Hematopoietic multipotent progenitor cell treated with erythropoietin and hydrocortisone succinate and interleukin-3 and kit ligand, for 6 days (in vitro differentiated cells): Measurements from ENCODE around the gene C12orf54.
A peak's percentile ranks its signal among the peaks of the same experiment; 100 is the strongest.
"Not testable (repeated sequence)": the region's sequence is repeated elsewhere in the genome, so short reads cannot be mapped to it uniquely, and the experiment has no call there.

Source experiments
- DNase-seq: peaks from one replicate; pipeline ENCODE4 v3.0.0-alpha.2; 2015

Gene C12orf54

DNA sequence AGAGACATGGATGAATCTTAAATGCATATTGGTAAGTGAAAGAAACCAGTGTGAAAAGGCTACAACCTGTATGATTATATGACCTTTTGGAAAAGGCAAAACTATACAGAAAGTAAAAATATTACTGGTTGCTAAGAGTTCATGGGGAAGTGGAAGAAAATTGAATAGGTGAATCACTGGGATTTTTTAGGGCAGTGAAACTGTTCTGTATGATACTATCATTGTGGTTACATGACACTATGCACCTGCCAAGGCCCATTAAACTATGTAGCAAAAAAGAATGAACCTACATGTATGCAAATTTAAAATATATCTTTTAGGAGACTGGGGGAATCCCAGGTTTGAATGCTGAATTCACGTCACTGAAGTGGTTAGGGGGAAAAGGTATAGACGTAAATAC, 30.6 kb downstream of the C12orf54 start:
- no peak for DNase-seq

DNA sequence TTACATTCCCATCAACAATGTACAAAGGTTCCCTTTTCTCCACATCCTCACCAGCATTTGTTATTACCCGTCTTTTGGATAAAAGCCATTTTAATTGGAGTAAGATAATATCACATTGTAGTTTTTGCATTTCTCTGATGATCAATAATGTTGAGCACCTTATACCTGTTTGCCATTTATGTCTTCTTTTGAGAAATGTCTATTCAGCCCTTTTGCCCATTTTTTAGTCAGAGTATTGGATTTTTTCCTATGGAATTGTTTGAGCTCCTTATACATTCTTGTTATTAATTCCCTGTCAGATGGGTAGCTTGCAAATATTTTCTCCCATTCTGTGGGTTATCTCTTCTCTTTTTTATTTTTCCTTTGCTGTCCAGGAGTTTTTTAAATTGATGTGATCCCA, 32.4 kb downstream of the C12orf54 start:
- no peak for DNase-seq

DNA sequence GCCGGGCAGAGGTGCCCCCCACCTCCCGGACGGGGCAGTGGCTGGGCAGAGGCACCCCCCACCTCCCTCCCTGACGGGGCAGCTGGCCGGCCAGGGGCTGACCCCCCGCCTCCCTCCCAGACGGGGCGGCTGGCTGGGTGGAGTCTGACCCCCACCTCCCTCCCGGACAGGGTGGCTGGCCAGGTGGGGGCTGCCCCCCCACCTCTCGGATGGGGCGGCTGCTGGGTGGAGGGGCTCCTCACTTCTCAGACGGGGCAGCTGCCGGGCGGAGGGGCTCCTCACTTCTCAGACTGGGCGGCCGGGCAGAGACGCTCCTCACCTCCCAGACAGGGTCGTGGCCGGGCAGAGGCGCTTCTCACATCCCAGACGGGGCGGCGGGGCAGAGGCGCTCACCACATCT, 38.1 kb downstream of the C12orf54 start:
- not testable (repeated sequence) for DNase-seq

- no peak for DNase-seq
These were observed 43.0 kb downstream of the C12orf54 start, which contains the start of gene OR8S1 for GRCh38 chr12:48525332-48525731. OR8S1 (plus strand) TSS chr12:48525632; CDS start chr12:48525632, 0 bp downstream.

DNA sequence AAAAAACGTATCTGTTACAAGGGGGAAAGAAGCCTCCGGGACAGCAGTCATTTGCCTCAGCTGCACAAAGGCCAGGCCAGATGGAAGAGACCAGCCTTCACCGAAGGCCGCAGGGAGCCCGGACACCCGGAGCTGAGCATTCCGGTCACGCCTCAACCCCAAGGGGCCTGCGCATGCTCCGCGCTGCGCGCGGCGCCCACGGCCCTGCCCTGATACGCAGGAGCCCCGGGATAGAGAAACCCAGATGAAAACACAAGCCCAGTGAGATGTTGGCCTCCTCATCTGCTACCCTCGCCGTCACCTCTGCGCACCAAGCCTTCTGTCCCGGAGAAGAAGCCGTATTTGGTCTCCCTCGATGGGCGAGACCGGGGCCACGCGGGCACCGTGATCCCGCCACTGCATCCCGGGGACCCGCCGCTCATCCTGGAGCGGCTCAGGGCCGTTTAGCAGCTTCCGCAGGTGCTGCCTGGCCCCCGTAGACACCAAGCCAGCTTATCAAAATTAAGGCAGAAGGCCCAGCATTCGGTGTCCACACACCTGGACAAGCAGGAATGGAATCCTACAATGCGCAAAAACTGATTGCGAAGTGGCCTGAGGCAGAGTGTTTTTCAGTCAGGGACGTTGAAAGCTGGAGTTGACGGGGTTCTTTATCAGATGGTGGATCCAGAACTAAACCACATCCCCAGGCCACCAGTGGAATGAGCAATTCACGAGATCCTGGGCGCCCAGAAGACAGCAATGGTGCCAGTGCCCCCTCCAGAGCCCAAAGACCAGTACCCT, 45.8 kb downstream of the C12orf54 start:
- no peak for DNase-seq

DNA sequence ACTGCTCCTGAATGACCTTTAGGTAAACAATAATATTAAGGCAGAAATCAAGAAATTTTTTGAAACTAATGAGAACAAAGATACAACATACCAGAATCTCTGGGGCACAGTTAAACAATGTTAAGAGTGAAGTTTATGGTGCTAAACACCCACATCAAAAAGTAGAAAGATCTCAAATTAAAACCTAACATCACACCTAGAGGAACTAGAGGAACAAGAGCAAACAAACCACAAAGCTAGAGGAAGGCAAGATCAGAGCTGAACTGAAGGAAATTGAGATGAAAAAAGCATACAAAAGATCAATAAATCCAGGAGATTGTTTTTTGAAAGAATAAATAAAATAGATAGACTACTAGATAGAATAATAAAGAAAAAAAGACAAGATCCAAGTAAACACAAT, 50.3 kb downstream of the C12orf54 start:
- no peak for DNase-seq

DNA sequence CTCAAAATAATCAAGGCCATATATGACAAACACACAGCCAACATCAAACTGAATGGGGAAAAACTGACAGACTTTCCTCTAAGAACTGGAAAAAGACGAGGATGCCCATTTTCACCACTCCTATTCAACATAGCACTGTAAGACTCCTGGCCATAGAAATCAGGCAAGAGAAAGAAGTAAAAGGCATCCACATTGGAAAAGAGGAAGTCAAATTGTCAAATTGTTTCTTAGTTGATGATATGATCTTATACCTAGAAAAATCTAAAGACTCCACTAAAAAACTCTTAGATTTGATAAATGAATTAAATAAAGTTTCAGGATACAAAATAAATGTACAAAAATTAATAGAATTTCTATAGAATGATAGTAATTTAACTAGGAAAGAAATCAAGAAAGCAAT, 54.3 kb downstream of the C12orf54 start:
- no peak for DNase-seq

- DNase-seq, result peak; percentile 79
These were observed 60.1 kb downstream of the C12orf54 start for GRCh38 chr12:48542300-48542928.

GRCh38 chr12:48545833-48546469, 63.7 kb downstream of the C12orf54 start:
- no peak for DNase-seq
